AG09309 (cell line): ENCODE data around the gene CNKSR1.

Source experiments
- DNase-seq: peaks from one replicate; pipeline ENCODE4 v3.0.0-alpha.2; 2010; ENCODE audit warnings: low read depth
- H3K4me3 ChIP-seq: 2 replicates; pipeline ENCODE4 v1.5.1; 2011; ENCODE audit warnings: mild to moderate bottlenecking, low read depth, low read length, moderate library complexity; ENCODE audit not compliant: control insufficient read depth
- TF ChIP-seq, protein P1 (sequence below): IDR thresholded peaks from 2 replicates; pipeline ENCODE4 v1.5.1; 2011; ENCODE audit warnings: mild to moderate bottlenecking, low read depth, low read length, inconsistent platforms; ENCODE audit not compliant: insufficient read depth, control insufficient read depth; ENCODE audit errors: missing control alignments

CNKSR1 gene

GRCh38 chr1:26237230-26237966 is 60.1 kb downstream of the CNKSR1 start:
- H3K4me3 ChIP-seq: no peak overlapping the region
- DNase-seq: no peak
- TF ChIP-seq, protein P1, sequence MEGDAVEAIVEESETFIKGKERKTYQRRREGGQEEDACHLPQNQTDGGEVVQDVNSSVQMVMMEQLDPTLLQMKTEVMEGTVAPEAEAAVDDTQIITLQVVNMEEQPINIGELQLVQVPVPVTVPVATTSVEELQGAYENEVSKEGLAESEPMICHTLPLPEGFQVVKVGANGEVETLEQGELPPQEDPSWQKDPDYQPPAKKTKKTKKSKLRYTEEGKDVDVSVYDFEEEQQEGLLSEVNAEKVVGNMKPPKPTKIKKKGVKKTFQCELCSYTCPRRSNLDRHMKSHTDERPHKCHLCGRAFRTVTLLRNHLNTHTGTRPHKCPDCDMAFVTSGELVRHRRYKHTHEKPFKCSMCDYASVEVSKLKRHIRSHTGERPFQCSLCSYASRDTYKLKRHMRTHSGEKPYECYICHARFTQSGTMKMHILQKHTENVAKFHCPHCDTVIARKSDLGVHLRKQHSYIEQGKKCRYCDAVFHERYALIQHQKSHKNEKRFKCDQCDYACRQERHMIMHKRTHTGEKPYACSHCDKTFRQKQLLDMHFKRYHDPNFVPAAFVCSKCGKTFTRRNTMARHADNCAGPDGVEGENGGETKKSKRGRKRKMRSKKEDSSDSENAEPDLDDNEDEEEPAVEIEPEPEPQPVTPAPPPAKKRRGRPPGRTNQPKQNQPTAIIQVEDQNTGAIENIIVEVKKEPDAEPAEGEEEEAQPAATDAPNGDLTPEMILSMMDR: no peak
